Activated naive CD8-positive, alpha-beta T cell treated with anti-CD3 and anti-CD28 coated beads for 36 hours (primary cell): ENCODE results near the gene SLC25A2. TPM values are rescaled to one million over a fixed set of nuclear protein-coding genes. Genes with fewer than 3 reads are reported as not detected.
"Not testable (repeated sequence)": the region's sequence is repeated elsewhere in the genome, so short reads cannot be mapped to it uniquely, and the experiment has no call there.

Source experiments
- DNase-seq: peaks from one replicate; pipeline ENCODE4 v3.0.0; 2021
- H3K27ac Mint-ChIP-seq: one replicate; pipeline ENCODE4 v1.8.0; 2022; ENCODE audit warnings: mild to moderate bottlenecking, moderate library complexity, mixed read lengths
- H3K27me3 Mint-ChIP-seq: one replicate; pipeline ENCODE4 v1.8.0; 2022; ENCODE audit warnings: mild to moderate bottlenecking, mixed read lengths
- H3K36me3 Mint-ChIP-seq: one replicate; pipeline ENCODE4 v1.8.0; 2021; ENCODE audit warnings: mild to moderate bottlenecking, mixed read lengths
- H3K4me1 Mint-ChIP-seq: one replicate; pipeline ENCODE4 v1.8.0; 2021; ENCODE audit warnings: mixed read lengths
- H3K4me3 Mint-ChIP-seq: one replicate; pipeline ENCODE4 v1.8.0; 2022; ENCODE audit warnings: mild to moderate bottlenecking, moderate library complexity, mixed read lengths
- H3K9me3 Mint-ChIP-seq: one replicate; pipeline ENCODE4 v1.8.0; 2022; ENCODE audit warnings: mixed read lengths
- total RNA-seq, 2 experiments: library from RNA; stranded (reverse); gene quantifications; one replicate each; pipeline ENCODE4 v1.2.3, GENCODE V29; 2021

SLC25A2 gene
- under 1 TPM in 1 of 2 experiments, not detected in 1; 0.21 TPM for total RNA-seq

- Mint-ChIP-seq H3K4me1 (no peaks in the 10 kb centered on the region), H3K9me3 (peaks cover 43% of the 10 kb centered on the region), H3K27me3 (no peaks in the 10 kb centered on the region), H3K27ac (no peak within 1 kb of the TSS), H3K36me3 (peaks cover 49% of the 10 kb centered on the region), H3K4me3 (no peak within 1 kb of the TSS)
- no peak for DNase-seq
Observed at GRCh38 chr5:141303756-141304155, at the start of gene SLC25A2. Gene SLC25A2 (minus strand): TSS chr5:141304049. CDS start chr5:141303865, 184 bp downstream.

GRCh38 chr5:141351591-141351990, 47.7 kb upstream of the SLC25A2 start:
- peaks cover 17% of the 10 kb centered on the region for H3K36me3 Mint-ChIP-seq
- H3K27me3 Mint-ChIP-seq, result peaks cover 88% of the 10 kb centered on the region
- H3K27ac Mint-ChIP-seq, result no peak overlapping the region
- H3K4me3 Mint-ChIP-seq, result no peak overlapping the region
- peaks cover 25% of the 10 kb centered on the region for H3K9me3 Mint-ChIP-seq
- no peak for DNase-seq
- no peaks in the 10 kb centered on the region for H3K4me1 Mint-ChIP-seq

- Mint-ChIP-seq H3K9me3 (peaks cover 19% of the 10 kb centered on the region), H3K4me1 (no peaks in the 10 kb centered on the region), H3K27me3 (peaks cover 85% of the 10 kb centered on the region), H3K36me3 (peaks cover 16% of the 10 kb centered on the region), H3K4me3 (peak within 1 kb of the TSS; percentile 26), H3K27ac (no peak within 1 kb of the TSS)
- DNase-seq, result no peak
Observed at GRCh38 chr5:141349917-141350619, 46.2 kb upstream of the SLC25A2 start, which contains the start of gene PCDHGB1. Gene PCDHGB1 (plus strand): TSS chr5:141350099. CDS start chr5:141350261, 162 bp downstream.

GRCh38 chr5:141346017-141346416, 42.2 kb upstream of the SLC25A2 start:
- peaks cover 88% of the 10 kb centered on the region for H3K27me3 Mint-ChIP-seq
- H3K4me1 Mint-ChIP-seq, result not testable (repeated sequence)
- H3K36me3 Mint-ChIP-seq, result peaks cover 17% of the 10 kb centered on the region

GRCh38 chr5:141345327-141345726, 41.5 kb upstream of the SLC25A2 start:
- H3K27me3 Mint-ChIP-seq, result peaks cover 85% of the 10 kb centered on the region
- H3K27ac Mint-ChIP-seq, result no peak overlapping the region
- no peak overlapping the region for H3K4me3 Mint-ChIP-seq
- no peak for DNase-seq
- H3K4me1 Mint-ChIP-seq, result peaks cover 2% of the 10 kb centered on the region
- H3K36me3 Mint-ChIP-seq, result peaks cover 18% of the 10 kb centered on the region
- peaks cover 22% of the 10 kb centered on the region for H3K9me3 Mint-ChIP-seq

More at GRCh38 chr5:141346017-141346416, 42.2 kb upstream of the SLC25A2 start:
- H3K4me3 Mint-ChIP-seq, H3K27ac Mint-ChIP-seq, DNase-seq: not testable (repeated sequence)
- peaks cover 21% of the 10 kb centered on the region for H3K9me3 Mint-ChIP-seq

- Mint-ChIP-seq H3K27ac (no peak overlapping the region), H3K9me3 (peaks cover 24% of the 10 kb centered on the region), H3K36me3 (peaks cover 17% of the 10 kb centered on the region), H3K27me3 (peaks cover 87% of the 10 kb centered on the region), H3K4me3 (peak overlapping the region; percentile 29), H3K4me1 (peaks cover 2% of the 10 kb centered on the region)
- no peak for DNase-seq
Observed at GRCh38 chr5:141343953-141344463, 40.2 kb upstream of the SLC25A2 start.

GRCh38 chr5:141343242-141343952, 39.5 kb upstream of the SLC25A2 start, which contains the start of gene PCDHGA3:
Gene PCDHGA3 (plus strand): TSS chr5:141343829. CDS start chr5:141344034, 205 bp downstream.
- peaks cover 87% of the 10 kb centered on the region for H3K27me3 Mint-ChIP-seq
- DNase-seq, result no peak
- H3K4me3 Mint-ChIP-seq, result peak within 1 kb of the TSS; percentile 29
- peaks cover 2% of the 10 kb centered on the region for H3K4me1 Mint-ChIP-seq
- peaks cover 17% of the 10 kb centered on the region for H3K36me3 Mint-ChIP-seq
- no peak within 1 kb of the TSS for H3K27ac Mint-ChIP-seq
- peaks cover 28% of the 10 kb centered on the region for H3K9me3 Mint-ChIP-seq

- peaks cover 34% of the 10 kb centered on the region for H3K9me3 Mint-ChIP-seq
- peaks cover 90% of the 10 kb centered on the region for H3K27me3 Mint-ChIP-seq
- H3K27ac Mint-ChIP-seq, result no peak overlapping the region
- peaks cover 2% of the 10 kb centered on the region for H3K4me1 Mint-ChIP-seq
- no peak overlapping the region for H3K4me3 Mint-ChIP-seq
- no peak for DNase-seq
- H3K36me3 Mint-ChIP-seq, result peaks cover 17% of the 10 kb centered on the region
Observed at GRCh38 chr5:141342773-141343172, 38.9 kb upstream of the SLC25A2 start.

GRCh38 chr5:141340781-141341354, 37.0 kb upstream of the SLC25A2 start:
- not testable (repeated sequence) for H3K27ac Mint-ChIP-seq, DNase-seq, H3K4me3 Mint-ChIP-seq, H3K4me1 Mint-ChIP-seq
- peaks cover 91% of the 10 kb centered on the region for H3K27me3 Mint-ChIP-seq
- H3K36me3 Mint-ChIP-seq, result peaks cover 18% of the 10 kb centered on the region
- peaks cover 45% of the 10 kb centered on the region for H3K9me3 Mint-ChIP-seq

GRCh38 chr5:141338538-141339306, 34.9 kb upstream of the SLC25A2 start, which contains the start of gene PCDHGA2:
Gene PCDHGA2 (plus strand): TSS chr5:141338760.
- no peak for DNase-seq
- Mint-ChIP-seq H3K4me3 (peak within 1 kb of the TSS; percentile 26), H3K27me3 (peaks cover 94% of the 10 kb centered on the region), H3K9me3 (peaks cover 47% of the 10 kb centered on the region), H3K4me1 (peaks cover 2% of the 10 kb centered on the region), H3K27ac (no peak within 1 kb of the TSS), H3K36me3 (peaks cover 15% of the 10 kb centered on the region)

GRCh38 chr5:141332571-141332970, 28.7 kb upstream of the SLC25A2 start:
- not testable (repeated sequence) for H3K27ac Mint-ChIP-seq, H3K4me3 Mint-ChIP-seq, DNase-seq, H3K4me1 Mint-ChIP-seq
- peaks cover 89% of the 10 kb centered on the region for H3K27me3 Mint-ChIP-seq
- peaks cover 29% of the 10 kb centered on the region for H3K36me3 Mint-ChIP-seq
- peaks cover 45% of the 10 kb centered on the region for H3K9me3 Mint-ChIP-seq

- Mint-ChIP-seq H3K27ac (no peak within 1 kb of the TSS), H3K27me3 (peaks cover 84% of the 10 kb centered on the region), H3K4me1 (peaks cover 6% of the 10 kb centered on the region), H3K36me3 (peaks cover 32% of the 10 kb centered on the region), H3K4me3 (no peak within 1 kb of the TSS), H3K9me3 (peaks cover 32% of the 10 kb centered on the region)
- DNase-seq, result no peak
Observed at GRCh38 chr5:141330299-141331080, 26.6 kb upstream of the SLC25A2 start, which contains the start of gene PCDHGA1. Gene PCDHGA1 (plus strand): TSS chr5:141330514.

GRCh38 chr5:141328231-141328630, 24.4 kb upstream of the SLC25A2 start:
- H3K27me3 Mint-ChIP-seq, result peaks cover 63% of the 10 kb centered on the region
- H3K36me3 Mint-ChIP-seq, result peaks cover 27% of the 10 kb centered on the region
- peaks cover 6% of the 10 kb centered on the region for H3K4me1 Mint-ChIP-seq
- no peak overlapping the region for H3K4me3 Mint-ChIP-seq
- peaks cover 26% of the 10 kb centered on the region for H3K9me3 Mint-ChIP-seq
- no peak for DNase-seq
- no peak overlapping the region for H3K27ac Mint-ChIP-seq
